Measurements from ENCODE around the gene DBR1.
"Not testable (repeated sequence)": the region's sequence is repeated elsewhere in the genome, so short reads cannot be mapped to it uniquely, and the experiment has no call there.

DBR1 gene

DNA sequence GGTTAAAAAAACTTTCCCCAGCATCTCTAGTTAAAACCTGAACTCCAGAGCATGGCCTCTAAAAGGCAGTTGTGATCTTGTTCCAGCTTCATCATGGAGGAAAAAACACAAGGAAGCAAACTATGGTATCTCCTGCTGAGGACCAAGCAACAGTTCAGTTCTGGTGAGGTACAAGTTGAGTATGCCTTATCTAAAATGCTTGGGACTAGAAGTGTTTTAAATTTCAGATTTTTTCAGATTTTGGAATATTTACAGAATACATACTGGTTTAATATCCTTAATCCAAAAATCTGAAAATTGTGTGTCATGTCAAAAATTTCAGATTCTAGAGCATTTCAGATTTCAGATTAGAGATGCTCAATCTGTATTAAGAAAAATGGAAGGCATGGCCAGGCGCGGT, 9.7 kb downstream of the DBR1 start:
- DNase-seq, result no peak
- TF ChIP-seq GATA1 (IDR thresholded peaks at IDR 0.05; ENCODE audit: low read depth, low read length) (no peak), POLR2A (IDR thresholded peaks at IDR 0.05; ENCODE audit: low read length) (no peak)

DNA sequence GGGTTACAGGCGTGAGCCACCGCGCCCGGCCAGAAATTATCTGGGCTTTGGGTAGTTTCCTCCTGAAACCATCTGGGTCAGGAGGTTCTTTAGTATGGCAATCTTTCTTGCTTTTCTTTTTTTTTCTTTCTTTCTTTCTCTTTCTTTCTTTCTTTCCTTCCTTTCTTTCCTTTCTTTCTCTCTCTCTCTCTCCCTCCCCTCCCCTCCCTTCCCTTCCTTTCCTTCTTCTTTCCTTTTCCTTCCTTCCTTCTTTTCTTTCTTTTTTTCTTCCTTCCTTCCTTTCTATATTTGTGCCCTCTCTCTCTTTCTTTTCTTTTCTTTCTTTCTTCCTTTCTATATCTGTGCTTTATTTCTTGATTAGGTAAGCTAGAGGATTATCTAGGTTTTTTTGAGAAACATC, 17.0 kb downstream of the DBR1 start:
- TF ChIP-seq POLR2A (IDR thresholded peaks at IDR 0.05; ENCODE audit: low read length) (no peak), GATA1 (IDR thresholded peaks at IDR 0.05; ENCODE audit: low read depth, low read length) (no peak)
- no peak for DNase-seq

DNA sequence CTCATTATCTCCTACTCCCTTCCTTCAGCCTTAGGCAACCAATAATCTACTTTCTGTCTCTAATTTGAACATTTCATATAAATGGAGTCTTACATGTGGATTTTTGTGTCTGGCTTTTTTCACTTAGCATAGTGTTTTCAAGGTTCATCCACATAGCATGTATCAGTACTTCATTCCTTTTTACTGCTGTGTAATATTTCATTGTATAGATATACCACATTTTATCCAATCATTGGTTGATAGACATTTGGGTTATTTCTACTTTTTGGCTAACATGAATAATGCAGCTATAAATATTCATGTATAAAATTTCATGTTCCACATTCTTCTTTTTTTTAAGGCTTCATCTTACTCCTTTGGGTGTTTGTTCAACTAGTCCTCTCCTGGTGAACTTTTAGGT, 20.2 kb downstream of the DBR1 start:
- TF ChIP-seq GATA1 (IDR thresholded peaks at IDR 0.05; ENCODE audit: low read depth, low read length) (no peak), POLR2A (IDR thresholded peaks at IDR 0.05; ENCODE audit: low read length) (no peak)

DNA sequence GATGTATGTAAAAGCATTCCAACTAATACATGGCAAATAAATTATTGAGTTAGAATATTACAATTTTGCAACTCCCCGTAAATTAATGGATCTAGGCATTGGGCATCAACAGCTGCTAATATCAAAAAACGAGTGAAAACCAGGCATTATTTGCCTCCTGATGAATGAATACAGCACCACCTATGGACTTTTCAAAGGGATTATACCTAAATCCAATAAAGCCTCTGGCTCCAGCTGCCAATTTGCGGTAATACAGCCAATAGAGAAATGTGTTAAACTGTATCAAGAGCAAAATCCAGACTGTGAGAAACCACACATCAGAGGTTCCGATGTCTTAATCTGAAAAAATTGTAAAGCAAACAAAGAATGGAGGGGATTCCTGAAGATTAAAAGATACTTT, 26.2 kb downstream of the DBR1 start:
- TF ChIP-seq GATA1 (IDR thresholded peaks at IDR 0.05; ENCODE audit: low read depth, low read length) (no peak), POLR2A (IDR thresholded peaks at IDR 0.05; ENCODE audit: low read length) (no peak)
- DNase-seq, result no peak

More for the DNA sequence above, 20.2 kb downstream of the DBR1 start:
- DNase-seq, result no peak

DNA sequence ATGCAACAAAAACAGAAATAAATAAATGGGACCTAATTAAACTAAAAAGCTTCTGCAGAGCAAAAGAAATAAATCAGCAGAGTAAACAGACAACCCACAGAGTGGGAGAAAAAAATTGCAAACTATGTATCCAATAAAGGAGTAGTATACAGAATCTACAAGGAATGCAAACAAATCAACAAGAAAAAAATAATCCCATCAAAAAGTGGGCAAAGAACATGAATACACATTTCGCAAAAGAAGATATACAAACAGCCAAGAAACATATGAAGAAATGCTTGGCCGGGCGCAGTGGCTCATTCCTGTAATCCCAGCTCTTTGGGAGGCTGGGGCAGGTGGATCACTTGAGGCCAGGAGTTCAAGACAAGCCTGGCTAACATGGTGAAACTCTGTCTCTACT, 32.5 kb downstream of the DBR1 start:
- DNase-seq, result not testable (repeated sequence)

DNA sequence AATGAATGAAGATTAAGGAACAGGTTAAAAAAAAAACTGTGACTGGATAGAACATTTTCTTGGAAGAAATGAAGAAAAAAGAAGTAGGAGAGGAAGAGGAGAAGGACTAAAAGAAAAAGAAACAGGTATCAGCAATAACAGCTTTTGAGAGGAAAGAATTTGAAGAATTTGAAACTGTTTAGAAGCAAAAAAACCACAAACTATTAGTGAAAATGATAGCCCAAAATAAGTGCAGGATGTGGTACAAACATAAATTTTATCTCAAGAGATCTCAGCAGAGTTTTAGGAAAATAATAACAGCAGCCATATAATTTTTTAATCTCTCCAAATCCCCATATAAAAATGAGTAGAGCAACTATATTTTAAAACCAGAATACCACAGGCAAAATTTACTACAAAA, 33.8 kb downstream of the DBR1 start:
- DNase-seq, result no peak
- no peak for TF ChIP-seq GATA1 (IDR thresholded peaks at IDR 0.05; ENCODE audit: low read depth, low read length)
- TF ChIP-seq POLR2A (IDR thresholded peaks at IDR 0.05; ENCODE audit: low read length), result no peak

DNA sequence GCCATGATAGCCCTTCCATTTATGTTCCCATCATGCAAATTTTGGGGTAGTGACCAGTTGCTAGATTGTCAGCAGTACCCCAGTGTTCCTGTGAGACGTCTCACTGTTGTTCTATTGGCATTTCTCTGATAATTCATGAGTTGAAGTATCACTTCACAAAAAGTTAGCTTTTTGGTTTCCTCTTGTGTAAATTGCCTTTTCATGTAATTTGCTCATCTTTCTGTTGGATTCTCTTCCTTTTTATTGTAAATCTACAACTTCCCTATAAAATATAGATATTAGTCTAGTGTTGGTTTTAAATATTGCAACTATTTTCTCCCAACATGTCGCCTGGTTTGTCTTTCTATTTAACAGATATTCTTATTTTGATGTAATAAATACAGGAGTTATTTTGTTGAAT, 35.0 kb downstream of the DBR1 start:
- TF ChIP-seq GATA1 (IDR thresholded peaks at IDR 0.05; ENCODE audit: low read depth, low read length) (no peak), POLR2A (IDR thresholded peaks at IDR 0.05; ENCODE audit: low read length) (no peak)
- DNase-seq, result no peak

DNA sequence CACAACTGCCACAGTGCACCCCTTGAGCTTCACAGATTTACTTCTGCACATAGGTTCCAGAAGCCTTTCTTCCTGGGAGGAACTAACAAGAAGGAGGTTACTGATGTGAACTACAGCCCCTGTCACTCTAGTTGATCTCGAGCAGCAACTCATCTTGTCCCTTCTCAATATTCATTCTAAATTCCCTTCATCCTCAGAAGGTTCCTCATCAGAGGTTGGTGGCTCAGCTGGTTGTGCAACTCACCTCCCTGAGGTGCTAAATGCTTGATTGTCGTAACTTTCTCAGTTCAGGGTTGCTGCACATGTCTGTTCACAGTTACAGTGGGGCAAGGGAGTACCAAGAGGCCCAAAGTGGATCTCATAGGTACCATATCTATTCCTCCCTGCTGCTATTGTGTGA, 36.9 kb downstream of the DBR1 start:
- DNase-seq, result no peak
- TF ChIP-seq POLR2A (IDR thresholded peaks at IDR 0.05; ENCODE audit: low read length) (no peak), GATA1 (IDR thresholded peaks at IDR 0.05; ENCODE audit: low read depth, low read length) (no peak)

DNA sequence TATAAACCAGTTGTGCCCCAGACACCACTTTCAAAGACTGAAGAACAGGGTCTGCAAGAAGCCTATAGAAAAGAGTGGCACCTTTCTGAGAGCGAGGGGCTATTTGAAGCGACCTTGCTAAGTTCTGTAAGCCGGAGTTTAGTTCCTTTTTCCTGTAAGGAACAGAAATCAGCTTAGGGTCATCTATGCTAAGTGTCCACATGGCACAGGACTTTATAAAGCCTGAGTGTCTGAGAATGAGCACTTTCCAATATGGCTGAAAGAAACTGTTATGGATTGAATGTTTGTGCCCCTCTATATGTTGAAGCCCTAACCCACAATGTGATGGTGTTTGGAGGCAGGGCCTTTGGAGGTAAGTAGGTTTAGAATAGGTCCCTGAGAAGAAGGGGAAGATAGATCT, 38.5 kb downstream of the DBR1 start:
- TF ChIP-seq POLR2A (IDR thresholded peaks at IDR 0.05; ENCODE audit: low read length) (no peak), GATA1 (IDR thresholded peaks at IDR 0.05; ENCODE audit: low read depth, low read length) (no peak)
- DNase-seq, result no peak

DNA sequence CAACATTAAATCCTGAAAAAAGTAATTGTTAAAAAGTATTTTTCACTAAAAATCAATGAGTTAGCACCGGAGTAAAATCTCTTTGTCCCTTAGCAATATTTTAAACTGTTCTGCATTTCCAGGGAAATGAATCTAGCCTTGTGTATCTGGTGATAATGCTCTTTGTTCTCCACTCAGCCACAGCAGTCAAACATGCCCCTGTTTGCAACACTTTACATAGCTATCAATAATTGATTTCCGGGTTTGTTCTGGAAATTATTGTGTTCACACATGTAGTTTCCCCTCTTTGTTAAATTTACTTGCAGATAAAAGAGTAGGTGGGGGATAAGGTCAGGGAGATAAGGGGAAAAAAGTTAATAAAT, 38.9 kb downstream of the DBR1 start:
- TF ChIP-seq POLR2A (IDR thresholded peaks at IDR 0.05; ENCODE audit: low read length) (no peak), GATA1 (IDR thresholded peaks at IDR 0.05; ENCODE audit: low read depth, low read length) (no peak)

DNA sequence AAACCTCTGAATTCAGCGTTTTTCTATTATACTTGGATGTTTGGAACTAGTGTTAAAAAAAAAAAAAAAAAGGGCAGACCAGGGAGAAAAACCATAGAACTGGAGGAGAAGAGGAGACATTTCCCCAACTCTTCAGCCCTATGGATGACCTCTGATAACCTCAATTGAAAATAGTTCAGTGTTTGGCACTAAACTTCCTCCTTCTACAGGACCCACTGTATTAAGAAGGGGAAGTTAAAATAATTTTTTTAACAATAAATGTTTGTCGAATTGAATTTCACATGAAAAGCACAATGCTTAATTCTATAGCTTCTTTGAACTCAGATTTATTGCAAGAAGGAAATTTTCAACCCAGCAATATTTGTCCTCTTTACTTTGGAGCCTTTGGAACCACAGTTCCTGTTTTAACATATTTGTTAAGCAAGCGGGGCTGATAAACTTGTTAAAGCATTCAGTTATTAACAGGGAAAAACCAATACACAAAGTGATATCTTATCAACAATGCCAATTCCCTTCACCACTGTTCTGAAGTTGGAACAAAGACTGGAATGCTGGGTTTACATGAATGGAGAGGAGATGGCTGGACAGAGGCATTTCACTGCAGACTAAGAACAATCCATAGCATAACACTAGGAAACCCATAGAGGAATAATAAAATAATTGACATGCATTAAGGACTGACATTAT, 39.4 kb downstream of the DBR1 start:
- no peak for TF ChIP-seq POLR2A (IDR thresholded peaks at IDR 0.05; ENCODE audit: low read length)
- no peak for TF ChIP-seq GATA1 (IDR thresholded peaks at IDR 0.05; ENCODE audit: low read depth, low read length)
- DNase-seq, result no peak

More for the DNA sequence above, 38.9 kb downstream of the DBR1 start:
- no peak for DNase-seq

DNA sequence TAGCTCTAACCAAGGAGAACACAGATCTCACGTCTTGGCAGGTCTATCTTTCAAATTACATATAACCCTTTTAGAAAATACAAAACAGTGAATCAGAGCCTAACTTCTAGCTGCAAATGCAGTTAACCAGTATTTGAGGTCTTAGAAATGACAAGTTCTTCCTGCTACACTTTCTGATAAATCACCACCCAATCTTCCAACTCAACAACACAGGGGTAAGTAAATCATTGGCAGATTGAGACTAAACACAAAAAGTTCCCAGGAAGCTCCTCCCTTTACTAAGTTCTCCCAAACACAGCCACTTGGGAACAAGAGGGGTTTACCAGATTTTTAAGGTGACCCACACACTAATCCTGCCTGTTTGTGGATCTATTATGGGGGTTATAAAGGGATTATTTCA, 42.5 kb downstream of the DBR1 start, which contains the start of gene A4GNT:
Gene A4GNT, minus strand, starts transcription at position 152 of the 400 bp plus-strand sequence. CDS start 1,134 bp downstream, outside the sequence.
- DNase-seq, result no peak

DNA sequence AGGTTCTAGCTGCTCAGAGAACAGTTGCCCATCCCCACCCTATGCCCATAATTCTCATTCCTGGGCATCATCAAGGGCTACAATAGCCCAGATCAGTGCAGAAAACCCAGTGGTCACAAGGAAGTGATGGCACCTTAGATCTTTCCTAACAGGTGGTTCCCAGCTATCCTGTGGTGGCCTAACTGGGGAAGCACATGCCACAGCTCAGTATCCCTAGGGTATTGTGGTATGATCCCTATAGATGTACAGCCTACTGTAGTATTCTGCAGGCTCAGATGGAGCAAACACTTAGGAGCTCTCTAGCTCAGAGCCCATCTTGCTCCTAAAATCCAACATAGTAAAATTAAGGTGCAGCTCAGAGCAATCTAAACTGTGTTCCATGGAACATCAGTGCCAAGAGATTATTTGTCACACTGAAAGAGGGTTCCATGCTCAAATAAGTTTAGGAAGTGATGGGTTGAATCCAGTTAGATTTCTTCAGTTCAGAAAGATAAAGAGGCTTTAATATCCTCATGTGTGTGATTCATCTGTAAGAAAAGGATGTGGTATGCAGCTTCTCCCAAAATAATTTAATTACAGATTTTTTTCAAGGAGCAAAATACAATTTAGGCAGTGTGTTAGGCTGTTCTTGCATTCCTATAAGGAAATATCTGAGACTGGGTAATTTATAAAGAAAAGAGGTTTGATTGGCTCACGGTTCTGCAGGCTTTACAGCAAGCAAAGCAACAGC, 46.9 kb downstream of the DBR1 start:
- DNase-seq, result no peak
- TF ChIP-seq POLR2A (IDR thresholded peaks at IDR 0.05; ENCODE audit: low read length) (no peak), GATA1 (IDR thresholded peaks at IDR 0.05; ENCODE audit: low read depth, low read length) (no peak)

More for the DNA sequence above, 42.5 kb downstream of the DBR1 start, which contains the start of gene A4GNT:
- TF ChIP-seq POLR2A (IDR thresholded peaks at IDR 0.05; ENCODE audit: low read length), result no peak
- no peak for TF ChIP-seq GATA1 (IDR thresholded peaks at IDR 0.05; ENCODE audit: low read depth, low read length)

DNA sequence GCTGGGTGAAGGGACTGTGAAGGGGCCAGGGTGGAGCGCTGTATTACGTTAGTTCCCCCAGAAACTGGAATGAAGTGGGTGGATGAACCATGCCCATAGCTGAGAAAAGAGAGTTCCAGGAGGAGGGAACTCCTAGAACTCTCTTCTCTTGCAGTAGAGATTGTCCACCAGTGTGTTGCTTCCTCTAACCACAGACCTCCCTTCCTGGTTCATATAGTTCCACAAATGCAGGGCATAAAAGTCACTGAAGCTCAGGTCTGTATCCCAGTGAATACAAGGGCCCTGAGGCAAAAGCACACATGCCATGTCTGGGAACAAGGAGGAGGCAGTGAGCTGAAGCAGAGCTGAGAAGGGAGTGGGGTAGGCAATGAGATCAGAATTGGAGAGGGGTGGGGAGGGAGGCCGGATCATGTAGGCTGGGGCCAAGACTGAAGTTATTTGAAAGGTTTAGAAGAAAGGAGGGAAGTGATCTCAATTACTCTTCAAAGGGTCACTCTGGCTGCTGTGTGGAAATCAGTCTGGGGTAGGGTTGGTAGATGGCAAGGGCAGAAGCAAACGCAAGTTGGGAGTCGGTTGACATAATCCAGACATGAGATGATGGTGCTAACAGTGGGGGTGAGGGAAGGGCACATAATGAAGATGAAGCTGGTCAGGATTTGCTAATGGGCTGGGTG, 49.0 kb downstream of the DBR1 start:
- TF ChIP-seq POLR2A (IDR thresholded peaks at IDR 0.05; ENCODE audit: low read length), result no peak
- no peak for TF ChIP-seq GATA1 (IDR thresholded peaks at IDR 0.05; ENCODE audit: low read depth, low read length)
- DNase-seq, result no peak

All from erythroblast (primary cell).